Testis (tissue), 2 donors: Measurements from ENCODE around the gene STRIP2.

Experiments used
- CTCF ChIP-seq, 3 experiments: fragments of 450-650 bp in 2 of 3; fragments of 200-600 bp in 1 of 3; sonication (generic) in 1 of 3; IDR thresholded peaks; one replicate each; pipeline ENCODE4 v1.5.1; 2016 to 2019; ENCODE audit warnings: antibody characterized with exemption in 3 of 3, mild to moderate bottlenecking in 2 of 3, moderate library complexity in 1 of 3
- POLR2A ChIP-seq: fragments of 450-650 bp; IDR thresholded peaks from one replicate; pipeline ENCODE4 v1.6.1; 2017; ENCODE audit warnings: antibody characterized with exemption, mild to moderate bottlenecking, moderate library complexity

GRCh38 chr7:129497156-129497555, 62.9 kb downstream of the STRIP2 start:
- TF ChIP-seq POLR2A (no peak), CTCF (IDR thresholded peaks at IDR 0.05) (no peak)
